ENCODE measurements around the gene GABRB2. TPM values are rescaled to one million over a fixed set of nuclear protein-coding genes. Genes with fewer than 3 reads are reported as not detected.

The GABRB2 gene
- total RNA-seq, 1 donor from 2014 or later = 0.20 TPM

GRCh38 chr5:161483721-161484120 is 62.8 kb downstream of the GABRB2 start:
- no peaks in the 10 kb centered on the region for H3K27me3 Mint-ChIP-seq (ENCODE audit: low read depth, unreplicated experiment)
- no peak for DNase-seq (ENCODE audit: low read depth)
- no peak overlapping the region for H2AFZ ChIP-seq (ENCODE audit: low read depth, low read length)
- no peak overlapping the region for H3K27ac ChIP-seq (ENCODE audit: low read depth, low read length)
- no peak overlapping the region for H3K4me2 ChIP-seq (ENCODE audit: low read length)
- no peaks in the 10 kb centered on the region for H3K79me2 ChIP-seq (ENCODE audit: insufficient read depth, low read length)
- no peaks in the 10 kb centered on the region for H3K9me3 ChIP-seq (ENCODE audit: insufficient read depth, low read depth, low read length)
- no peaks in the 10 kb centered on the region for H3K4me1 ChIP-seq (ENCODE audit: insufficient read depth, low read length)
- no peaks in the 10 kb centered on the region for H4K20me1 ChIP-seq (ENCODE audit: insufficient read depth, low read length)
- no peak overlapping the region for H3K4me3 ChIP-seq (ENCODE audit: insufficient read depth, low read depth, low read length)
- no peaks in the 10 kb centered on the region for H3K36me3 ChIP-seq (ENCODE audit: insufficient read depth, low read length)
- no peaks in the 10 kb centered on the region for H3K9me3 Mint-ChIP-seq (ENCODE audit: unreplicated experiment)
- no peaks in the 10 kb centered on the region for H3K4me1 Mint-ChIP-seq (ENCODE audit: low read depth, unreplicated experiment)
- no peak for TF ChIP-seq EZH2 (IDR thresholded peaks at IDR 0.05; ENCODE audit: insufficient read depth, low read length)
- TF ChIP-seq, protein P1, sequence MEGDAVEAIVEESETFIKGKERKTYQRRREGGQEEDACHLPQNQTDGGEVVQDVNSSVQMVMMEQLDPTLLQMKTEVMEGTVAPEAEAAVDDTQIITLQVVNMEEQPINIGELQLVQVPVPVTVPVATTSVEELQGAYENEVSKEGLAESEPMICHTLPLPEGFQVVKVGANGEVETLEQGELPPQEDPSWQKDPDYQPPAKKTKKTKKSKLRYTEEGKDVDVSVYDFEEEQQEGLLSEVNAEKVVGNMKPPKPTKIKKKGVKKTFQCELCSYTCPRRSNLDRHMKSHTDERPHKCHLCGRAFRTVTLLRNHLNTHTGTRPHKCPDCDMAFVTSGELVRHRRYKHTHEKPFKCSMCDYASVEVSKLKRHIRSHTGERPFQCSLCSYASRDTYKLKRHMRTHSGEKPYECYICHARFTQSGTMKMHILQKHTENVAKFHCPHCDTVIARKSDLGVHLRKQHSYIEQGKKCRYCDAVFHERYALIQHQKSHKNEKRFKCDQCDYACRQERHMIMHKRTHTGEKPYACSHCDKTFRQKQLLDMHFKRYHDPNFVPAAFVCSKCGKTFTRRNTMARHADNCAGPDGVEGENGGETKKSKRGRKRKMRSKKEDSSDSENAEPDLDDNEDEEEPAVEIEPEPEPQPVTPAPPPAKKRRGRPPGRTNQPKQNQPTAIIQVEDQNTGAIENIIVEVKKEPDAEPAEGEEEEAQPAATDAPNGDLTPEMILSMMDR (IDR thresholded peaks at IDR 0.05; ENCODE audit: insufficient read depth, low read depth, low read length) = no peak
- H3K36me3 Mint-ChIP-seq (ENCODE audit: low read depth, unreplicated experiment) = no peaks in the 10 kb centered on the region
- H3K27ac Mint-ChIP-seq (ENCODE audit: unreplicated experiment) = no peak overlapping the region
- H3K9ac ChIP-seq (ENCODE audit: low read length) = no peak overlapping the region
- no peak for FAIRE-seq
- no peaks in the 10 kb centered on the region for H3K27me3 ChIP-seq (ENCODE audit: insufficient read depth, low read length)
- no peak overlapping the region for H3K4me3 Mint-ChIP-seq (ENCODE audit: unreplicated experiment)

- no peaks in the 10 kb centered on the region for H3K27me3 Mint-ChIP-seq (ENCODE audit: low read depth, unreplicated experiment)
- H3K27ac Mint-ChIP-seq (ENCODE audit: unreplicated experiment) = no peak overlapping the region
- Histone ChIP-seq H3K27ac (ENCODE audit: low read depth, low read length) (no peak overlapping the region), H3K27me3 (ENCODE audit: insufficient read depth, low read length) (no peaks in the 10 kb centered on the region), H3K79me2 (ENCODE audit: insufficient read depth, low read length) (no peaks in the 10 kb centered on the region), H3K4me3 (ENCODE audit: insufficient read depth, low read depth, low read length) (no peak overlapping the region), H3K4me2 (ENCODE audit: low read length) (no peak overlapping the region), H2AFZ (ENCODE audit: low read depth, low read length) (no peak overlapping the region), H3K9me3 (ENCODE audit: insufficient read depth, low read depth, low read length) (no peaks in the 10 kb centered on the region), H3K9ac (ENCODE audit: low read length) (no peak overlapping the region), H4K20me1 (ENCODE audit: insufficient read depth, low read length) (no peaks in the 10 kb centered on the region), H3K4me1 (ENCODE audit: insufficient read depth, low read length) (no peaks in the 10 kb centered on the region), H3K36me3 (ENCODE audit: insufficient read depth, low read length) (no peaks in the 10 kb centered on the region)
- no peak overlapping the region for H3K4me3 Mint-ChIP-seq (ENCODE audit: unreplicated experiment)
- no peaks in the 10 kb centered on the region for H3K9me3 Mint-ChIP-seq (ENCODE audit: unreplicated experiment)
- DNase-seq (ENCODE audit: low read depth) = no peak
- no peak for FAIRE-seq
- no peaks in the 10 kb centered on the region for H3K4me1 Mint-ChIP-seq (ENCODE audit: low read depth, unreplicated experiment)
- no peak for TF ChIP-seq EZH2 (IDR thresholded peaks at IDR 0.05; ENCODE audit: insufficient read depth, low read length)
- TF ChIP-seq, protein P1 (IDR thresholded peaks at IDR 0.05; ENCODE audit: insufficient read depth, low read depth, low read length) = no peak
- H3K36me3 Mint-ChIP-seq (ENCODE audit: low read depth, unreplicated experiment) = no peaks in the 10 kb centered on the region
Measured at GRCh38 chr5:161481922-161482321, 64.6 kb downstream of the GABRB2 start.

GRCh38 chr5:161471211-161471950 is 75.1 kb downstream of the GABRB2 start:
- H3K9me3 Mint-ChIP-seq (ENCODE audit: unreplicated experiment) = no peaks in the 10 kb centered on the region
- no peaks in the 10 kb centered on the region for H4K20me1 ChIP-seq (ENCODE audit: insufficient read depth, low read length)
- H3K4me2 ChIP-seq (ENCODE audit: low read length) = no peak overlapping the region
- no peak overlapping the region for H3K4me3 ChIP-seq (ENCODE audit: insufficient read depth, low read depth, low read length)
- no peak overlapping the region for H2AFZ ChIP-seq (ENCODE audit: low read depth, low read length)
- H3K9me3 ChIP-seq (ENCODE audit: insufficient read depth, low read depth, low read length) = no peaks in the 10 kb centered on the region
- no peaks in the 10 kb centered on the region for H3K36me3 ChIP-seq (ENCODE audit: insufficient read depth, low read length)
- no peak for DNase-seq (ENCODE audit: low read depth)
- TF ChIP-seq, protein P1 (IDR thresholded peaks at IDR 0.05; ENCODE audit: insufficient read depth, low read depth, low read length) = no peak
- no peak for TF ChIP-seq EZH2 (IDR thresholded peaks at IDR 0.05; ENCODE audit: insufficient read depth, low read length)
- H3K4me1 ChIP-seq (ENCODE audit: insufficient read depth, low read length) = no peaks in the 10 kb centered on the region
- H3K27ac Mint-ChIP-seq (ENCODE audit: unreplicated experiment) = no peak overlapping the region
- no peak overlapping the region for H3K4me3 Mint-ChIP-seq (ENCODE audit: unreplicated experiment)
- no peaks in the 10 kb centered on the region for H3K27me3 Mint-ChIP-seq (ENCODE audit: low read depth, unreplicated experiment)
- no peak overlapping the region for H3K9ac ChIP-seq (ENCODE audit: low read length)
- H3K27me3 ChIP-seq (ENCODE audit: insufficient read depth, low read length) = no peaks in the 10 kb centered on the region
- H3K27ac ChIP-seq (ENCODE audit: low read depth, low read length) = no peak overlapping the region
- H3K36me3 Mint-ChIP-seq (ENCODE audit: low read depth, unreplicated experiment) = no peaks in the 10 kb centered on the region
- no peak for FAIRE-seq
- H3K4me1 Mint-ChIP-seq (ENCODE audit: low read depth, unreplicated experiment) = no peaks in the 10 kb centered on the region
- no peaks in the 10 kb centered on the region for H3K79me2 ChIP-seq (ENCODE audit: insufficient read depth, low read length)

All from astrocyte (in vitro differentiated cells and primary cell).